Measurements from ENCODE around the gene PSMF1.

- TF ChIP-seq CTCF (IDR thresholded peaks at IDR 0.05; ENCODE audit: low read length) = no peak
- no peak for TF ChIP-seq EZH2phosphoT487 (IDR thresholded peaks at IDR 0.05; ENCODE audit: low read length)
- no peak for TF ChIP-seq EZH2 (optimal IDR thresholded peaks at IDR 0.05; ENCODE audit: low read depth, low read length)
Observed at GRCh38 chr20:1094751-1095150, 23.7 kb upstream of the PSMF1 start.

All from MM.1S (cell line).